Measurements from ENCODE around the gene IGF2.
"Not testable (repeated sequence)": the region's sequence is repeated elsewhere in the genome, so short reads cannot be mapped to it uniquely, and the experiment has no call there.

Gene IGF2

GRCh38 chr11:2139123-2139521 lies at the start of gene IGF2:
Gene IGF2 (minus strand): TSS chr11:2139389. CDS start chr11:2135523, 3,866 bp downstream.
- DNase-seq (ENCODE audit: low read depth in 2 of 3, low spot score in 2 of 3) = no peak

- no peak for DNase-seq (ENCODE audit: low read depth in 2 of 3, low spot score in 2 of 3)
Measured at GRCh38 chr11:2188745-2189144, 49.6 kb upstream of the IGF2 start.

GRCh38 chr11:2187280-2187707 lies 48.1 kb upstream of the IGF2 start:
- DNase-seq (ENCODE audit: low read depth in 2 of 3, low spot score in 2 of 3) = no peak

GRCh38 chr11:2186669-2187279 lies 47.6 kb upstream of the IGF2 start:
- DNase-seq (ENCODE audit: low read depth in 2 of 3, low spot score in 2 of 3) = peak in 1 of 3 experiments; percentile 18

GRCh38 chr11:2185324-2186085 lies 46.3 kb upstream of the IGF2 start:
- no peak for DNase-seq (ENCODE audit: low read depth in 2 of 3, low spot score in 2 of 3)

- no peak for DNase-seq (ENCODE audit: low read depth in 2 of 3, low spot score in 2 of 3)
Measured at GRCh38 chr11:2182692-2183474, 43.7 kb upstream of the IGF2 start.

- DNase-seq (ENCODE audit: low read depth in 2 of 3, low spot score in 2 of 3) = no peak
Measured at GRCh38 chr11:2182075-2182474, 42.9 kb upstream of the IGF2 start.

GRCh38 chr11:2180789-2181370 lies 41.7 kb upstream of the IGF2 start:
- no peak for DNase-seq (ENCODE audit: low read depth in 2 of 3, low spot score in 2 of 3)

- no peak for DNase-seq (ENCODE audit: low read depth in 2 of 3, low spot score in 2 of 3)
Measured at GRCh38 chr11:2180347-2180746, 41.2 kb upstream of the IGF2 start.

GRCh38 chr11:2179516-2179915 lies 40.3 kb upstream of the IGF2 start:
- DNase-seq (ENCODE audit: low read depth in 2 of 3, low spot score in 2 of 3) = no peak

GRCh38 chr11:2178906-2179494 lies 39.8 kb upstream of the IGF2 start:
- DNase-seq (ENCODE audit: low read depth in 2 of 3, low spot score in 2 of 3) = no peak

- not testable (repeated sequence) for DNase-seq (ENCODE audit: low read depth in 2 of 3, low spot score in 2 of 3)
Measured at GRCh38 chr11:2178055-2178773, 39.0 kb upstream of the IGF2 start.

- DNase-seq (ENCODE audit: low read depth in 2 of 3, low spot score in 2 of 3) = no peak
Measured at GRCh38 chr11:2177076-2177475, 37.9 kb upstream of the IGF2 start.

- DNase-seq (ENCODE audit: low read depth in 2 of 3, low spot score in 2 of 3) = no peak
Measured at GRCh38 chr11:2176389-2176900, 37.3 kb upstream of the IGF2 start.

GRCh38 chr11:2175659-2176058 lies 36.5 kb upstream of the IGF2 start:
- DNase-seq (ENCODE audit: low read depth in 2 of 3, low spot score in 2 of 3) = no peak

GRCh38 chr11:2174361-2174760 lies 35.2 kb upstream of the IGF2 start:
- no peak for DNase-seq (ENCODE audit: low read depth in 2 of 3, low spot score in 2 of 3)

- no peak for DNase-seq (ENCODE audit: low read depth in 2 of 3, low spot score in 2 of 3)
Measured at GRCh38 chr11:2173761-2174160, 34.6 kb upstream of the IGF2 start.

GRCh38 chr11:2173150-2173693 lies 34.0 kb upstream of the IGF2 start:
- no peak for DNase-seq (ENCODE audit: low read depth in 2 of 3, low spot score in 2 of 3)

- no peak for DNase-seq (ENCODE audit: low read depth in 2 of 3, low spot score in 2 of 3)
Measured at GRCh38 chr11:2172676-2173075, 33.5 kb upstream of the IGF2 start.

GRCh38 chr11:2171591-2172003 lies 32.4 kb upstream of the IGF2 start, which contains the start of gene TH:
Gene TH (minus strand): TSS chr11:2171815. CDS start chr11:2171786, 29 bp downstream.
- DNase-seq (ENCODE audit: low read depth in 2 of 3, low spot score in 2 of 3) = no peak
